A549 (cell line): Measurements from ENCODE around the gene RABGAP1L.

ENCODE experiments used
- EP300 ChIP-seq, 2 experiments: fragments of >200 bp; sonication (Bioruptor Twin); formaldehyde crosslinking; IDR thresholded peaks; 2 replicates in 1 of 2; 3 replicates in 1 of 2; pipeline ENCODE4 v1.6.1; 2016 to 2017
- JUNB ChIP-seq: fragments of >200 bp; sonication (Bioruptor Twin); formaldehyde crosslinking; IDR thresholded peaks from 2 replicates; pipeline ENCODE4 v1.6.1; 2016
- MAZ ChIP-seq: fragments of 150-350 bp; IDR thresholded peaks from 2 replicates; pipeline ENCODE4 v1.6.1; 2014; ENCODE audit warnings: antibody characterized with exemption, low read depth, low read length, borderline replicate concordance
- PHF8 ChIP-seq: fragments of 200-600 bp; sonication (generic); IDR thresholded peaks from 2 replicates; pipeline ENCODE4 v1.6.1; 2016; ENCODE audit warnings: low read depth, mild to moderate bottlenecking, antibody characterized with exemption, moderate library complexity, borderline replicate concordance
- POLR2A ChIP-seq: IDR thresholded peaks from 2 replicates; pipeline ENCODE4 v1.6.1; 2012; ENCODE audit warnings: mild to moderate bottlenecking, low read length
- RNF2 ChIP-seq: fragments of 200-600 bp; sonication (generic); IDR thresholded peaks from 2 replicates; pipeline ENCODE4 v1.6.1; 2016; ENCODE audit warnings: low read depth, mild to moderate bottlenecking, antibody characterized with exemption, moderate library complexity, borderline replicate concordance
- SMC3 ChIP-seq: fragments of >200 bp; sonication (Bioruptor Twin); formaldehyde crosslinking; IDR thresholded peaks from 3 replicates; pipeline ENCODE4 v1.6.1; 2018; ENCODE audit warnings: inconsistent platforms
- TF ChIP-seq, protein P1 (sequence below): fragments of 200-600 bp; sonication (generic); IDR thresholded peaks from 2 replicates; pipeline ENCODE4 v1.6.1; 2016; ENCODE audit warnings: antibody characterized with exemption, mild to moderate bottlenecking, moderate library complexity
- TF ChIP-seq, protein P2 (sequence below): IDR thresholded peaks from 2 replicates; pipeline ENCODE4 v1.6.1; 2012
- TF ChIP-seq, protein P3 (sequence below): fragments of >200 bp; sonication (Bioruptor Twin); formaldehyde crosslinking; IDR thresholded peaks from 3 replicates; pipeline ENCODE4 v1.5.1; 2016
- TF ChIP-seq, protein P4 (sequence below): fragments of 250-450 bp; sonication (Bioruptor Pico); IDR thresholded peaks from 2 replicates; pipeline ENCODE4 v1.5.0; 2021; ENCODE audit warnings: mild to moderate bottlenecking, moderate library complexity, borderline replicate concordance

DNA sequence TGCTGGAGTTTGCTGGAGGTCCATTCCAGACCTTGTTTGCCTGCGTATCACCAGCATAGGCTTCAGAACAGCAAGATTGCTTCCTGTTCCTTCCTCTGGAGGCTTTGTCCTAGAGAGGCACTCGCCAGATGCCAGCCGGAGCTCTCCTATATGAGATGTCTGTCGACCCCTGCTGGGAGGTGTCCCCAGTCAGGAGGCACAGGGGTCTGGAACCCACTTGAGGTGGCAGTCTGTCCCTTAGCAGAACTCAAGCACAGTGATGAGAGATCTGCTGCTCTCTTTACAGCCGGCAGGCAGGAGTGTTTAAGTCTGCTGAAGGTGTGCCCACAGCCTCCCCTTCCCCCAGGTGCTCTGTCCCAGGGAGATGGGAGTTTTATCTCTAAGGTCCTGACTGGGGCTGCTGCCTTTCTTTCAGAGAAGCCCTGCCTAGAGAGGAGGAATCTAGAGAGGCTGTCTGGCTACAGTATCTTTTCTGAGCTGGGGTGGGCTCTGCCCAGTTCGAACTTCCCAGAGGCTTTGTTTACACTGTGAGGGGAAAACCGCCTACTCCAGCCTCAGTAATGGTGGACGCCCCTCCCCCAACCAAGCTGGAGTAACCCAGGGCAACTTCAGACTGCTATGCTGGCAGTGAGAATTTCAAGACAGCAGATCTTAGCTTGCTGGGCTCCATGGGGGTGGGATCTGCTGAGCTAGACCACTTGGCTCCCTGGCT is 493.4 kb downstream of the RABGAP1L start:
- TF ChIP-seq, protein P1, sequence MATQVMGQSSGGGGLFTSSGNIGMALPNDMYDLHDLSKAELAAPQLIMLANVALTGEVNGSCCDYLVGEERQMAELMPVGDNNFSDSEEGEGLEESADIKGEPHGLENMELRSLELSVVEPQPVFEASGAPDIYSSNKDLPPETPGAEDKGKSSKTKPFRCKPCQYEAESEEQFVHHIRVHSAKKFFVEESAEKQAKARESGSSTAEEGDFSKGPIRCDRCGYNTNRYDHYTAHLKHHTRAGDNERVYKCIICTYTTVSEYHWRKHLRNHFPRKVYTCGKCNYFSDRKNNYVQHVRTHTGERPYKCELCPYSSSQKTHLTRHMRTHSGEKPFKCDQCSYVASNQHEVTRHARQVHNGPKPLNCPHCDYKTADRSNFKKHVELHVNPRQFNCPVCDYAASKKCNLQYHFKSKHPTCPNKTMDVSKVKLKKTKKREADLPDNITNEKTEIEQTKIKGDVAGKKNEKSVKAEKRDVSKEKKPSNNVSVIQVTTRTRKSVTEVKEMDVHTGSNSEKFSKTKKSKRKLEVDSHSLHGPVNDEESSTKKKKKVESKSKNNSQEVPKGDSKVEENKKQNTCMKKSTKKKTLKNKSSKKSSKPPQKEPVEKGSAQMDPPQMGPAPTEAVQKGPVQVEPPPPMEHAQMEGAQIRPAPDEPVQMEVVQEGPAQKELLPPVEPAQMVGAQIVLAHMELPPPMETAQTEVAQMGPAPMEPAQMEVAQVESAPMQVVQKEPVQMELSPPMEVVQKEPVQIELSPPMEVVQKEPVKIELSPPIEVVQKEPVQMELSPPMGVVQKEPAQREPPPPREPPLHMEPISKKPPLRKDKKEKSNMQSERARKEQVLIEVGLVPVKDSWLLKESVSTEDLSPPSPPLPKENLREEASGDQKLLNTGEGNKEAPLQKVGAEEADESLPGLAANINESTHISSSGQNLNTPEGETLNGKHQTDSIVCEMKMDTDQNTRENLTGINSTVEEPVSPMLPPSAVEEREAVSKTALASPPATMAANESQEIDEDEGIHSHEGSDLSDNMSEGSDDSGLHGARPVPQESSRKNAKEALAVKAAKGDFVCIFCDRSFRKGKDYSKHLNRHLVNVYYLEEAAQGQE: no peak
- TF ChIP-seq, protein P2, sequence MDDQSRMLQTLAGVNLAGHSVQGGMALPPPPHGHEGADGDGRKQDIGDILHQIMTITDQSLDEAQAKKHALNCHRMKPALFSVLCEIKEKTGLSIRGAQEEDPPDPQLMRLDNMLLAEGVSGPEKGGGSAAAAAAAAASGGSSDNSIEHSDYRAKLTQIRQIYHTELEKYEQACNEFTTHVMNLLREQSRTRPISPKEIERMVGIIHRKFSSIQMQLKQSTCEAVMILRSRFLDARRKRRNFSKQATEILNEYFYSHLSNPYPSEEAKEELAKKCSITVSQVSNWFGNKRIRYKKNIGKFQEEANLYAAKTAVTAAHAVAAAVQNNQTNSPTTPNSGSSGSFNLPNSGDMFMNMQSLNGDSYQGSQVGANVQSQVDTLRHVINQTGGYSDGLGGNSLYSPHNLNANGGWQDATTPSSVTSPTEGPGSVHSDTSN: no peak
- TF ChIP-seq, protein P3, sequence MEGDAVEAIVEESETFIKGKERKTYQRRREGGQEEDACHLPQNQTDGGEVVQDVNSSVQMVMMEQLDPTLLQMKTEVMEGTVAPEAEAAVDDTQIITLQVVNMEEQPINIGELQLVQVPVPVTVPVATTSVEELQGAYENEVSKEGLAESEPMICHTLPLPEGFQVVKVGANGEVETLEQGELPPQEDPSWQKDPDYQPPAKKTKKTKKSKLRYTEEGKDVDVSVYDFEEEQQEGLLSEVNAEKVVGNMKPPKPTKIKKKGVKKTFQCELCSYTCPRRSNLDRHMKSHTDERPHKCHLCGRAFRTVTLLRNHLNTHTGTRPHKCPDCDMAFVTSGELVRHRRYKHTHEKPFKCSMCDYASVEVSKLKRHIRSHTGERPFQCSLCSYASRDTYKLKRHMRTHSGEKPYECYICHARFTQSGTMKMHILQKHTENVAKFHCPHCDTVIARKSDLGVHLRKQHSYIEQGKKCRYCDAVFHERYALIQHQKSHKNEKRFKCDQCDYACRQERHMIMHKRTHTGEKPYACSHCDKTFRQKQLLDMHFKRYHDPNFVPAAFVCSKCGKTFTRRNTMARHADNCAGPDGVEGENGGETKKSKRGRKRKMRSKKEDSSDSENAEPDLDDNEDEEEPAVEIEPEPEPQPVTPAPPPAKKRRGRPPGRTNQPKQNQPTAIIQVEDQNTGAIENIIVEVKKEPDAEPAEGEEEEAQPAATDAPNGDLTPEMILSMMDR: no peak
- TF ChIP-seq, protein P4, sequence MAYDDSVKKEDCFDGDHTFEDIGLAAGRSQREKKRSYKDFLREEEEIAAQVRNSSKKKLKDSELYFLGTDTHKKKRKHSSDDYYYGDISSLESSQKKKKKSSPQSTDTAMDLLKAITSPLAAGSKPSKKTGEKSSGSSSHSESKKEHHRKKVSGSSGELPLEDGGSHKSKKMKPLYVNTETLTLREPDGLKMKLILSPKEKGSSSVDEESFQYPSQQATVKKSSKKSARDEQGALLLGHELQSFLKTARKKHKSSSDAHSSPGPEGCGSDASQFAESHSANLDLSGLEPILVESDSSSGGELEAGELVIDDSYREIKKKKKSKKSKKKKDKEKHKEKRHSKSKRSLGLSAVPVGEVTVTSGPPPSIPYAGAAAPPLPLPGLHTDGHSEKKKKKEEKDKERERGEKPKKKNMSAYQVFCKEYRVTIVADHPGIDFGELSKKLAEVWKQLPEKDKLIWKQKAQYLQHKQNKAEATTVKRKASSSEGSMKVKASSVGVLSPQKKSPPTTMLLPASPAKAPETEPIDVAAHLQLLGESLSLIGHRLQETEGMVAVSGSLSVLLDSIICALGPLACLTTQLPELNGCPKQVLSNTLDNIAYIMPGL (CRISPR knock-in tag): no peak
- no peak for TF ChIP-seq MAZ
- TF ChIP-seq EP300 (IDR thresholded peaks at IDR 0.05): no peak
- TF ChIP-seq SMC3: no peak
- TF ChIP-seq PHF8: no peak
- no peak for TF ChIP-seq JUNB
- TF ChIP-seq POLR2A: no peak
- TF ChIP-seq RNF2: no peak
